A549 (cell line): ENCODE measurements around the gene STS. TPM values are rescaled to one million over a fixed set of nuclear protein-coding genes. Genes with fewer than 3 reads are reported as not detected.

Source experiments
- ATAC-seq, 2 experiments: fragments of 200-7000 bp in 1 of 2; fragments of >200 bp in 1 of 2; cut with Nextera tagmentation in 1 of 2; cut with Tn5 transposase in 1 of 2; 3 replicates each; pipeline versions ENCODE4 v1.8.0 to v1.9.1; 2018 to 2020; ENCODE audit warnings: mild to moderate bottlenecking in 1 of 2, moderate library complexity in 1 of 2
- CTCF ChIA-PET: fragments of 300-600 bp; sonication (Branson Sonifier 250); formaldehyde crosslinking; extraction: SDS; loops from one replicate; lab custom pipeline; 2021; ENCODE audit warnings: antibody characterized with exemption, inconsistent platforms; lab: Yijun Ruan, JAX
- POLR2A ChIA-PET: fragments of 350-600 bp; formaldehyde crosslinking; extraction: SDS; loops from one replicate; lab custom pipeline; 2021; ENCODE audit warnings: antibody characterized with exemption, inconsistent platforms; lab: Yijun Ruan, JAX
- DNase-seq, 2 experiments: peaks; one replicate each; pipeline versions ENCODE4 v3.0.0 to v3.0.0-alpha.2; 2011 to 2016; ENCODE audit warnings: low read depth in 1 of 2, low spot score in 1 of 2
- FAIRE-seq: peaks from 2 replicates; lab custom pipeline; 2011; peaks lifted over from hg19 to GRCh38; lab: Jason Lieb, UNC
- H3K27ac ChIP-seq, 2 experiments: fragments of >200 bp; sonication (Bioruptor Twin); formaldehyde crosslinking; 3 replicates each; pipeline ENCODE4 v1.5.1; 2016 to 2017
- H3K4me1 ChIP-seq: fragments of >200 bp; sonication (Bioruptor Twin); formaldehyde crosslinking; 3 replicates; pipeline ENCODE4 v1.6.1; 2016
- H3K4me2 ChIP-seq: fragments of >200 bp; sonication (Bioruptor Twin); formaldehyde crosslinking; 3 replicates; pipeline ENCODE4 v1.6.1; 2016
- H3K4me3 ChIP-seq: fragments of >200 bp; sonication (Bioruptor Twin); formaldehyde crosslinking; 3 replicates; pipeline ENCODE4 v1.5.1; 2016
- H3K9me3 ChIP-seq: fragments of >200 bp; sonication (Bioruptor Twin); formaldehyde crosslinking; 3 replicates; pipeline ENCODE4 v1.6.1; 2016
- BCL3 ChIP-seq: fragments of >200 bp; sonication (Bioruptor Twin); formaldehyde crosslinking; IDR thresholded peaks from 3 replicates; pipeline ENCODE4 v1.6.1; 2016
- CBX2 ChIP-seq: fragments of 200-600 bp; sonication (generic); IDR thresholded peaks from 2 replicates; pipeline ENCODE4 v1.6.1; 2016; ENCODE audit warnings: low read depth, mild to moderate bottlenecking, borderline replicate concordance
- CBX8 ChIP-seq: fragments of 200-600 bp; sonication (generic); IDR thresholded peaks from 2 replicates; pipeline ENCODE4 v1.6.1; 2016
- CHD2 ChIP-seq: fragments of 150-350 bp; IDR thresholded peaks from 2 replicates; pipeline ENCODE4 v1.6.1; 2014; ENCODE audit warnings: low read length; ENCODE audit not compliant: partially characterized antibody
- CHD4 ChIP-seq: fragments of 200-600 bp; sonication (generic); IDR thresholded peaks from 2 replicates; pipeline ENCODE4 v1.6.1; 2016; ENCODE audit warnings: antibody characterized with exemption, mild to moderate bottlenecking, borderline replicate concordance
- ELK1 ChIP-seq: fragments of 150-350 bp; IDR thresholded peaks from 2 replicates; pipeline ENCODE4 v1.6.1; 2014; ENCODE audit warnings: low read depth, mild to moderate bottlenecking, low read length
- EP300 ChIP-seq, 2 experiments: fragments of >200 bp; sonication (Bioruptor Twin); formaldehyde crosslinking; IDR thresholded peaks; 2 replicates in 1 of 2; 3 replicates in 1 of 2; pipeline ENCODE4 v1.6.1; 2016 to 2017
- FOSB ChIP-seq: fragments of 250-450 bp; sonication (Bioruptor Pico); IDR thresholded peaks from 2 replicates; pipeline ENCODE4 v1.5.0; 2020; ENCODE audit warnings: mild to moderate bottlenecking, moderate library complexity
- FOSL2 ChIP-seq, 2 experiments: fragments of 450-650 bp in 1 of 2; fragments of >200 bp in 1 of 2; sonication (Bioruptor Twin) in 1 of 2; formaldehyde crosslinking; IDR thresholded peaks; 2 replicates each; pipeline versions ENCODE4 v1.5.0 to v1.6.1; 2016 to 2020; ENCODE audit warnings: mild to moderate bottlenecking in 1 of 2, moderate library complexity in 1 of 2
- FOXS1 ChIP-seq: fragments of 250-450 bp; sonication (Bioruptor Pico); IDR thresholded peaks from 2 replicates; pipeline ENCODE4 v1.5.0; 2020; ENCODE audit warnings: mild to moderate bottlenecking, moderate library complexity
- GATA3 ChIP-seq: IDR thresholded peaks from 2 replicates; pipeline ENCODE4 v1.6.1; 2012; ENCODE audit warnings: borderline replicate concordance
- HDAC2 ChIP-seq: fragments of 200-600 bp; sonication (generic); IDR thresholded peaks from 2 replicates; pipeline ENCODE4 v1.6.1; 2016
- HOXB13 ChIP-seq: fragments of 250-450 bp; sonication (Bioruptor Pico); IDR thresholded peaks from 2 replicates; pipeline ENCODE4 v1.5.0; 2020; ENCODE audit warnings: low read depth, mild to moderate bottlenecking, moderate library complexity
- JUN ChIP-seq, 2 experiments: fragments of >200 bp; sonication (Bioruptor Twin); formaldehyde crosslinking; IDR thresholded peaks; 2 replicates in 1 of 2; 3 replicates in 1 of 2; pipeline ENCODE4 v1.6.1; 2016 to 2017
- KDM1A ChIP-seq: fragments of 200-600 bp; sonication (generic); IDR thresholded peaks from 2 replicates; pipeline ENCODE4 v1.6.1; 2016; ENCODE audit warnings: low read depth, mild to moderate bottlenecking
- KDM5A ChIP-seq: fragments of 200-600 bp; sonication (generic); IDR thresholded peaks from 2 replicates; pipeline ENCODE4 v1.6.1; 2016; ENCODE audit warnings: antibody characterized with exemption, mild to moderate bottlenecking
- MAX ChIP-seq: IDR thresholded peaks from 2 replicates; pipeline ENCODE4 v1.6.1; 2012
- MAZ ChIP-seq: fragments of 150-350 bp; IDR thresholded peaks from 2 replicates; pipeline ENCODE4 v1.6.1; 2014; ENCODE audit warnings: antibody characterized with exemption, low read depth, low read length, borderline replicate concordance
- MYC ChIP-seq: IDR thresholded peaks from 2 replicates; pipeline ENCODE4 v1.6.1; 2012; ENCODE audit warnings: mild to moderate bottlenecking, inconsistent platforms, low read length, improper control_type of control experiment, borderline replicate concordance
- NFE2L2 ChIP-seq: fragments of 150-350 bp; conservative IDR thresholded peaks from 2 replicates; pipeline ENCODE4 v1.6.1; 2014; ENCODE audit warnings: low read length
- NPAS2 ChIP-seq: fragments of 250-450 bp; sonication (Bioruptor Pico); IDR thresholded peaks from 2 replicates; pipeline ENCODE4 v1.8.0; 2022; ENCODE audit warnings: mild to moderate bottlenecking, moderate library complexity, borderline replicate concordance
- PHF8 ChIP-seq: fragments of 200-600 bp; sonication (generic); IDR thresholded peaks from 2 replicates; pipeline ENCODE4 v1.6.1; 2016; ENCODE audit warnings: low read depth, mild to moderate bottlenecking, antibody characterized with exemption, moderate library complexity, borderline replicate concordance
- RFX5 ChIP-seq: fragments of 450-650 bp; IDR thresholded peaks from 2 replicates; pipeline ENCODE4 v1.7.1; 2014; ENCODE audit warnings: antibody characterized with exemption, mild to moderate bottlenecking, moderate library complexity
- RNF2 ChIP-seq: fragments of 200-600 bp; sonication (generic); IDR thresholded peaks from 2 replicates; pipeline ENCODE4 v1.6.1; 2016; ENCODE audit warnings: low read depth, mild to moderate bottlenecking, antibody characterized with exemption, moderate library complexity, borderline replicate concordance
- ZNF302 ChIP-seq: fragments of 250-450 bp; sonication (Bioruptor Pico); IDR thresholded peaks from 2 replicates; pipeline ENCODE4 v1.9.0; 2021; ENCODE audit warnings: inconsistent platforms, mild to moderate bottlenecking, moderate library complexity
- ZSCAN20 ChIP-seq: fragments of 250-450 bp; sonication (Bioruptor Pico); IDR thresholded peaks from 2 replicates; pipeline ENCODE4 v1.8.0; 2022; ENCODE audit warnings: mild to moderate bottlenecking, moderate library complexity
- WGBS: methylation state at CpG from one replicate; pipeline ENCODE4 v1.1.6; 2017; ENCODE audit errors: missing lambda C conversion rate; 5-methylcytosine and 5-hydroxymethylcytosine counted together
- polyA plus RNA-seq, 4 experiments: library from polyadenylated mRNA; depleted of rRNA in 3 of 4; stranded (reverse); fragments of >200 nt; fragmentation: RNase III in 1 of 4; extraction: RNeasy Plus Mini Kit Qiagen cat#74134 plus additional on column Dnase treatment in 1 of 4; gene quantifications; 2 replicates in 3 of 4; 3 replicates in 1 of 4; pipeline ENCODE4 v1.2.3, GENCODE V29; 2011 to 2017

Gene STS
- polyA plus RNA-seq, 2 of the 4 experiments (the other 2 are of a cell fraction): 2.1 to 2.4 TPM

DNA sequence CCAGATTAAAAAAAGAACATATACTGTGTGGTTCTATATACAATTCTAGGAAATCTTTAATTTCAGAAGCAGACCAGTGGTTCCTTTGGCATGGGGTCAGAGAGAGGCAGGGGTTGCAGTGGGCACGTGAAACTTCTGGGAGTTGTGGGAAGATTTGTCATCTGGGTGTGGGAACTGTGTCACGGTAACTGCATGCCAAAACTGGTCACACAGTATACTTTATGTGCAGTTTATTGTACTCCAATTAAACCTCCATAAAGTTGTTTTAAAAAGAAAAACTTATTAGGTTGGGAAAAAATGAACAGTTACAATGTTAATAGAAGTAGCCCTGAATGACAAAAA is 26.7 kb upstream of the STS start:
- 15% methylated on average over 2 of the region's 2 CpGs for WGBS
- FAIRE-seq: no peak

GRCh38 chrX:7127056-7127455 is 20.5 kb upstream of the STS start:
- peaks cover 3% of the 10 kb centered on the region for H3K4me1 ChIP-seq
- no peak overlapping the region for H3K4me2 ChIP-seq
- 93% methylated on average over 2 of the region's 2 CpGs for whole genome bisulfite sequencing
- ATAC-seq (no peak), FAIRE-seq (no peak), DNase-seq (no peak)
- H3K27ac ChIP-seq: no peak overlapping the region
- no peak overlapping the region for H3K4me3 ChIP-seq
- ChIA-PET CTCF (no interaction called here), POLR2A (interaction anchor here (0.6 kb wide), 1 partner anchor 20 kb away, joined by 3 read pairs; no protein-coding TSS in a partner anchor)
- H3K9me3 ChIP-seq: no peaks in the 10 kb centered on the region
- no peak for TF ChIP-seq CHD2
- TF ChIP-seq JUN (IDR thresholded peaks at IDR 0.05): no peak
- no peak for TF ChIP-seq CHD4
- TF ChIP-seq ZNF302 (CRISPR knock-in tag): no peak
- TF ChIP-seq KDM5A: no peak
- no peak for TF ChIP-seq RFX5
- no peak for TF ChIP-seq EP300 (IDR thresholded peaks at IDR 0.05)
- no peak for TF ChIP-seq FOXS1 (CRISPR knock-in tag)
- no peak for TF ChIP-seq MYC
- no peak for TF ChIP-seq FOSL2 (IDR thresholded peaks at IDR 0.05)
- TF ChIP-seq FOSL2 (CRISPR knock-in tag; IDR thresholded peaks at IDR 0.05): no peak
- no peak for TF ChIP-seq RNF2
- TF ChIP-seq ZSCAN20 (CRISPR knock-in tag): no peak
- no peak for TF ChIP-seq KDM1A
- TF ChIP-seq MAX: no peak

More for the DNA sequence above, 26.7 kb upstream of the STS start:
- Histone ChIP-seq H3K4me3 (no peak overlapping the region), H3K4me1 (peaks cover 19% of the 10 kb centered on the region), H3K27ac (no peak overlapping the region), H3K4me2 (peak overlapping the region; percentile 67), H3K9me3 (no peaks in the 10 kb centered on the region)
- DNase-seq (no peak), ATAC-seq (no peak; a peak in 2 of 6 replicates)
- POLR2A ChIA-PET: no interaction called here
- CTCF ChIA-PET: no interaction called here
- TF ChIP-seq HOXB13 (CRISPR knock-in tag) (no peak), BCL3 (no peak), KDM1A (no peak), PHF8 (no peak), CBX2 (no peak), CBX8 (no peak), FOSB (CRISPR knock-in tag) (no peak), NFE2L2 (no peak), HDAC2 (no peak), RNF2 (no peak), NPAS2 (no peak), GATA3 (no peak), MAZ (no peak), ELK1 (no peak)
